Body of pancreas (tissue), 4 donors: ENCODE results near the gene TNIK.

Experiments used
- POLR2A ChIP-seq, 3 donors: fragments of 450-650 bp; IDR thresholded peaks; one replicate each; pipeline ENCODE4 v1.6.1; 2016; ENCODE audit warnings: antibody characterized with exemption in 3 of 3, mild to moderate bottlenecking in 2 of 3
- TF ChIP-seq, protein P1 (sequence below), 7 experiments: fragments of 450-650 bp in 4 of 7; fragments of 200-600 bp in 3 of 7; sonication (generic) in 3 of 7; IDR thresholded peaks; one replicate each; pipeline ENCODE4 v1.5.1; 2016 to 2019; ENCODE audit warnings: antibody characterized with exemption in 7 of 7

DNA sequence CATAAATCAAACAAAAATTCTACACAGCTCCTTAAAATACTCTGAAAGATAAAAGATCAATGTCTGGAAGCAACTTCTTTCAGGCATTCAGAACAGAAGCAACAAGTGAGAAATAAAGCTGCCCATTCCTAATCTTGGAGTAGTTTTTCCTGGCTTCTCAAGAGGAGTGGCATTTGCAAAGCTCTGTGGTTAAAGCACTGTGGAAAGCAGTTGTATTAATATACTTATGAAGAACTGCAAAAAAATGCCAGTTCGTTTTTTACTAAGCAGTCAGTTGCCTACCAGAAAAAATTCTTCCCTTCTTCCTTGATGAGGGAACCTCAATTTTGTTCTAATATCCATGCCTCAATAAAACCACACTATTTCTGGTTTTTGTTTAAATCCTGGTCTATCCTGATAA lies 197.8 kb downstream of the TNIK start:
- TF ChIP-seq, protein P1, sequence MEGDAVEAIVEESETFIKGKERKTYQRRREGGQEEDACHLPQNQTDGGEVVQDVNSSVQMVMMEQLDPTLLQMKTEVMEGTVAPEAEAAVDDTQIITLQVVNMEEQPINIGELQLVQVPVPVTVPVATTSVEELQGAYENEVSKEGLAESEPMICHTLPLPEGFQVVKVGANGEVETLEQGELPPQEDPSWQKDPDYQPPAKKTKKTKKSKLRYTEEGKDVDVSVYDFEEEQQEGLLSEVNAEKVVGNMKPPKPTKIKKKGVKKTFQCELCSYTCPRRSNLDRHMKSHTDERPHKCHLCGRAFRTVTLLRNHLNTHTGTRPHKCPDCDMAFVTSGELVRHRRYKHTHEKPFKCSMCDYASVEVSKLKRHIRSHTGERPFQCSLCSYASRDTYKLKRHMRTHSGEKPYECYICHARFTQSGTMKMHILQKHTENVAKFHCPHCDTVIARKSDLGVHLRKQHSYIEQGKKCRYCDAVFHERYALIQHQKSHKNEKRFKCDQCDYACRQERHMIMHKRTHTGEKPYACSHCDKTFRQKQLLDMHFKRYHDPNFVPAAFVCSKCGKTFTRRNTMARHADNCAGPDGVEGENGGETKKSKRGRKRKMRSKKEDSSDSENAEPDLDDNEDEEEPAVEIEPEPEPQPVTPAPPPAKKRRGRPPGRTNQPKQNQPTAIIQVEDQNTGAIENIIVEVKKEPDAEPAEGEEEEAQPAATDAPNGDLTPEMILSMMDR (IDR thresholded peaks at IDR 0.05) = no peak
- no peak for TF ChIP-seq POLR2A (IDR thresholded peaks at IDR 0.05)
